ENCODE data around the gene GTF2IRD1. TPM values are rescaled to one million over a fixed set of nuclear protein-coding genes. Genes with fewer than 3 reads are reported as not detected.
A peak's percentile ranks its signal among the peaks of the same experiment; 100 is the strongest.

Gene GTF2IRD1
- total and polyA plus RNA-seq, 9 of the 15 experiments (the other 6 are each of a cell fraction or from before 2014, with no cell fraction given) = 9.1 to 30.2 (median 14.0) TPM

- TF ChIP-seq IRF9 (tag; IDR thresholded peaks at IDR 0.05) = no peak
- TF ChIP-seq ZNF785 (CRISPR knock-in tag; IDR thresholded peaks at IDR 0.05) = no peak
- TF ChIP-seq MEF2A (IDR thresholded peaks at IDR 0.05; ENCODE audit: control insufficient read depth, low read depth, low read length) = no peak
These were observed 128.3 kb downstream of the GTF2IRD1 start (continued) for GRCh38 chr7:74581916-74582440.

- Histone ChIP-seq H3K4me2 (ENCODE audit: insufficient read depth, low read length) (no peak overlapping the region), H3K9ac (ENCODE audit: insufficient read depth in 1 of 2, low read depth in 2 of 2, low read length in 2 of 2) (no peak overlapping the region), H3K27ac (ENCODE audit: extremely low read depth, low read depth, low read length) (no peak overlapping the region), H3K4me1 (replicated peaks in 1 of 2; ENCODE audit: control insufficient read depth in 2 of 2, insufficient read depth in 2 of 2, low read length in 2 of 2) (peaks cover 15 to 17% of the 10 kb centered on the region in 2 experiments), H3K9me1 (ENCODE audit: control insufficient read depth, insufficient read depth, low read length) (peaks cover 1% of the 10 kb centered on the region), H2AFZ (ENCODE audit: low read depth, low read length) (no peak overlapping the region), H3K79me2 (ENCODE audit: control insufficient read depth, insufficient read depth, low read length) (no peaks in the 10 kb centered on the region), H3K9me3 (replicated peaks; ENCODE audit: control insufficient read depth, insufficient read depth, low read depth, low read length) (no peaks in the 10 kb centered on the region), H4K20me1 (replicated peaks; ENCODE audit: control insufficient read depth, insufficient read depth, low read length) (peaks cover 22% of the 10 kb centered on the region), H3K36me3 (ENCODE audit: control insufficient read depth, insufficient read depth, low read length) (no peaks in the 10 kb centered on the region), H3K4me3 (no peak overlapping the region), H3K27me3 (ENCODE audit: control insufficient read depth in 2 of 2, insufficient read depth in 2 of 2, low read length in 2 of 2) (no peaks in the 10 kb centered on the region)
- intact Hi-C loops (cut with micrococcal nuclease) = no loop called here
- DNase-seq (ENCODE audit: extremely low read depth in 1 of 4, low spot score in 3 of 4) = no peak
- BruUV-seq (replicated peaks) = no TSS peak
- POLR2A ChIA-PET = interaction anchor here (0.7 kb wide), 1 partner anchor 18 kb away, joined by 4 read pairs; no protein-coding TSS in a partner anchor
- in situ Hi-C loops (cut with MboI) = no loop called here
- 49% methylated on average over 2 of the region's 2 CpGs for WGBS (ENCODE audit: insufficient coverage, low coverage, missing lambda C conversion rate)
- CTCF ChIA-PET (ENCODE audit: low intra/inter-chr PET ratio) = no interaction called here
- no peak for FAIRE-seq
- ATAC-seq = no peak
- TF ChIP-seq SIN3B (IDR thresholded peaks at IDR 0.05; ENCODE audit: low read depth) (no peak), CBX3 (IDR thresholded peaks at IDR 0.05; ENCODE audit: borderline replicate concordance in 1 of 2, low read length in 2 of 2) (0 out of 3 replicates have a peak, but pooled peaks of 1 of the 2 experiments have one; percentile 26), ZC3H11A (IDR thresholded peaks at IDR 0.05; ENCODE audit: low read depth, low read length) (no peak), BCOR (IDR thresholded peaks at IDR 0.05) (peak; percentile 99), FOSL1 (tag; conservative IDR thresholded peaks at IDR 0.05) (no peak), ID3 (CRISPR knock-in tag; IDR thresholded peaks at IDR 0.05) (no peak), ID3 (tag; IDR thresholded peaks at IDR 0.05) (no peak), HDAC2 (IDR thresholded peaks at IDR 0.05) (peak; percentile 79; the same call in 1 of the 2 replicates), SAFB (IDR thresholded peaks at IDR 0.05; ENCODE audit: borderline replicate concordance, low read depth, low read length) (no peak), BRD9 (IDR thresholded peaks at IDR 0.05; ENCODE audit: low read depth, partially characterized antibody) (peak; percentile 66), KDM1A (IDR thresholded peaks at IDR 0.05) (peak; percentile 76 to 91), SMARCA5 (IDR thresholded peaks at IDR 0.05) (peak; percentile 96), NONO (IDR thresholded peaks at IDR 0.05; ENCODE audit: low read depth in 2 of 2, low read length in 1 of 2) (no peak), EP400 (IDR thresholded peaks at IDR 0.05) (no peak), DDX20 (tag; IDR thresholded peaks at IDR 0.05; ENCODE audit: low read depth) (no peak)
These were observed 128.8 kb downstream of the GTF2IRD1 start for GRCh38 chr7:74582447-74583039.
